Endothelial cell of umbilical vein (primary cell): ENCODE results near the gene TBRG1. TPM values are rescaled to one million over a fixed set of nuclear protein-coding genes. Genes with fewer than 3 reads are reported as not detected.

ENCODE experiments used
- BruUV-seq: library from RNA; stranded (reverse); fragments of 400-500 nt; replicated peaks from 2 replicates; lab custom pipeline; 2021; lab: Mats Ljungman, UMichigan
- CTCF ChIA-PET: fragments of 300-600, 350-600 bp; sonication (Branson Sonifier 250); formaldehyde crosslinking; loops from one replicate; lab custom pipeline; 2021; ENCODE audit warnings: antibody characterized with exemption, inconsistent platforms; lab: Charles Lee
- POLR2A ChIA-PET: fragments of 300-600, 350-600 bp; sonication (Branson Sonifier 250); formaldehyde crosslinking; loops from one replicate; lab custom pipeline; 2021; ENCODE audit warnings: antibody characterized with exemption, inconsistent platforms; lab: Charles Lee
- DNase-seq: peaks from one replicate; pipeline ENCODE4 v3.0.0-alpha.2; 2011; ENCODE audit warnings: low read depth, low spot score
- FAIRE-seq: peaks from 2 replicates; lab custom pipeline; 2011; peaks lifted over from hg19 to GRCh38; lab: Jason Lieb, UNC
- H2AFZ ChIP-seq: 2 replicates; pipeline ENCODE4 v1.6.0; 2012; ENCODE audit warnings: low read depth, low read length, control low read depth, inconsistent platforms
- H3K27ac ChIP-seq: 2 replicates; pipeline ENCODE4 v1.5.1; 2011; ENCODE audit warnings: low read depth, mild to moderate bottlenecking, control low read depth, low read length, moderate library complexity; ENCODE audit not compliant: insufficient read depth
- H3K27me3 ChIP-seq, 2 experiments: 2 replicates each; pipeline versions ENCODE4 v1.6.0 to v1.6.1; 2011; ENCODE audit warnings: low read length in 2 of 2, mixed read lengths in 1 of 2; ENCODE audit not compliant: control insufficient read depth in 2 of 2, insufficient read depth in 2 of 2
- H3K36me3 ChIP-seq, 2 experiments: 2 replicates in 1 of 2; 3 replicates in 1 of 2; pipeline ENCODE4 v1.5.1; 2011; ENCODE audit warnings: low read length in 2 of 2, mild to moderate bottlenecking in 1 of 2, moderate library complexity in 1 of 2; ENCODE audit not compliant: control insufficient read depth in 2 of 2, insufficient read depth in 2 of 2; ENCODE audit errors: extremely low read depth in 1 of 2
- H3K4me1 ChIP-seq: 3 replicates; pipeline ENCODE4 v1.5.1; 2011; ENCODE audit warnings: mild to moderate bottlenecking, low read length; ENCODE audit not compliant: control insufficient read depth, insufficient read depth; ENCODE audit errors: extremely low read depth
- H3K4me2 ChIP-seq: 2 replicates; pipeline ENCODE4 v1.6.1; 2011; ENCODE audit warnings: low read length, control low read depth, mixed read lengths; ENCODE audit not compliant: insufficient read depth
- H3K4me3 ChIP-seq, 3 experiments: fragments of 200-600 bp in 1 of 3; sonication (generic), shearing (Covaris generic) in 1 of 3; replicated peaks in 1 of 3; 2 replicates each; pipeline ENCODE4 v1.5.1; 2011 to 2016; ENCODE audit warnings: control low read depth in 3 of 3, low read length in 3 of 3, mild to moderate bottlenecking in 2 of 3, inconsistent platforms in 1 of 3, low read depth in 1 of 3, moderate library complexity in 1 of 3; ENCODE audit not compliant: insufficient read depth in 1 of 3
- H3K79me2 ChIP-seq: 2 replicates; pipeline ENCODE4 v1.6.0; 2012; ENCODE audit warnings: low read length, inconsistent platforms; ENCODE audit not compliant: control insufficient read depth, insufficient read depth
- H3K9ac ChIP-seq: replicated peaks from 2 replicates; pipeline ENCODE3; 2011; ENCODE audit warnings: low read length, control low read depth; ENCODE audit not compliant: insufficient read depth; ENCODE audit errors: extremely low read depth
- H3K9me1 ChIP-seq: replicated peaks from 3 replicates; pipeline ENCODE4 v1.6.0; 2011; ENCODE audit warnings: mild to moderate bottlenecking, low read length; ENCODE audit not compliant: control insufficient read depth, insufficient read depth; ENCODE audit errors: extremely low read depth
- H3K9me3 ChIP-seq: replicated peaks from 2 replicates; pipeline ENCODE4 v1.5.1; 2012; ENCODE audit warnings: low read length, inconsistent platforms; ENCODE audit not compliant: control insufficient read depth, insufficient read depth
- H4K20me1 ChIP-seq: replicated peaks from 2 replicates; pipeline ENCODE3; 2011; ENCODE audit warnings: mild to moderate bottlenecking, low read length; ENCODE audit not compliant: control insufficient read depth, insufficient read depth; ENCODE audit errors: extremely low read depth
- CTCF ChIP-seq, 2 donors: IDR thresholded peaks; 1 replicate in 1 of 2; 2 replicates in 1 of 2; pipeline ENCODE4 v1.5.1; 2011; ENCODE audit warnings: low read length in 2 of 2, mild to moderate bottlenecking in 2 of 2, moderate library complexity in 2 of 2, control low read depth in 1 of 2, inconsistent platforms in 1 of 2, low read depth in 1 of 2; ENCODE audit not compliant: insufficient read depth in 1 of 2; ENCODE audit errors: extremely low read depth in 1 of 2
- EZH2 ChIP-seq: IDR thresholded peaks from 2 replicates; pipeline ENCODE4 v1.6.1; 2012; ENCODE audit warnings: borderline replicate concordance, low read depth, mild to moderate bottlenecking, moderate library complexity, low read length, inconsistent platforms; ENCODE audit not compliant: severe bottlenecking
- FOS ChIP-seq: IDR thresholded peaks from 2 replicates; pipeline ENCODE4 v1.6.1; 2011; ENCODE audit warnings: mild to moderate bottlenecking, low read length, moderate library complexity, borderline replicate concordance; ENCODE audit not compliant: insufficient read depth
- GATA2 ChIP-seq: IDR thresholded peaks from 2 replicates; pipeline ENCODE4 v1.7.0; 2011; ENCODE audit warnings: low read depth, mild to moderate bottlenecking, moderate library complexity, mixed read lengths, low read length; ENCODE audit not compliant: insufficient read length, insufficient read depth
- JUN ChIP-seq: IDR thresholded peaks from 2 replicates; pipeline ENCODE4 v1.6.1; 2011; ENCODE audit warnings: borderline replicate concordance, low read depth; ENCODE audit not compliant: insufficient read length, insufficient read depth
- MAX ChIP-seq: IDR thresholded peaks from 2 replicates; pipeline ENCODE4 v1.6.1; 2011; ENCODE audit not compliant: insufficient read depth, insufficient read length
- MYC ChIP-seq: IDR thresholded peaks from one replicate; pipeline ENCODE4 v1.6.1; 2011; ENCODE audit warnings: mild to moderate bottlenecking, low read depth, low read length
- POLR2A ChIP-seq: IDR thresholded peaks from 2 replicates; pipeline ENCODE4 v1.6.1; 2012; ENCODE audit warnings: low read depth, mild to moderate bottlenecking, control low read depth, low read length
- POLR2AphosphoS5 ChIP-seq: IDR thresholded peaks from 2 replicates; pipeline ENCODE4 v1.6.1; 2012; ENCODE audit warnings: low read depth, mild to moderate bottlenecking, control low read depth, low read length, moderate library complexity; ENCODE audit not compliant: insufficient read depth
- dilution Hi-C: fragments of 300-500 bp; cut with MboI; formaldehyde crosslinking; loops from one replicate; pipeline ENCODE4 v1.15.0; 2019; ENCODE audit warnings: low sequenced_read_pairs; ENCODE audit not compliant: extremely low pct_ligation_motif_present
- intact Hi-C: fragments of 100-400 bp; cut with micrococcal nuclease; formaldehyde crosslinking; loops from one replicate; pipeline ENCODE4 v1.10.0; 2022
- polyA plus RNA-seq, 4 experiments: library from polyadenylated mRNA; depleted of rRNA in 3 of 4; stranded (reverse) in 3 of 4; unstranded in 1 of 4; fragments of >200 nt; gene quantifications; 2 replicates each; pipeline versions ENCODE4 v1.2.1 to v1.2.3, GENCODE V29; 2011 to 2012; ENCODE audit warnings: missing spikeins in 1 of 4
- total RNA-seq: library from RNA; stranded (reverse); gene quantifications from 2 replicates; pipeline ENCODE4 v1.2.3, GENCODE V29; 2021

TBRG1 gene
- total and polyA plus RNA-seq, 2 donors (not counting 3 experiments of a cell fraction or from before 2014, with no cell fraction given), result 22.4 to 29.6 TPM

- peak overlapping the region; percentile 54 for H3K4me2 ChIP-seq
- H3K9me1 ChIP-seq, result no peaks in the 10 kb centered on the region
- intact Hi-C loops (loop anchor here (5.0 kb wide), 1 partner anchor 1209 kb away; no protein-coding TSS in a partner anchor), dilution Hi-C loops (no loop called here)
- TF ChIP-seq POLR2A (no peak), GATA2 (no peak), MYC (no peak), CTCF (IDR thresholded peaks at IDR 0.05; ENCODE audit: extremely low read depth in 1 of 2, insufficient read depth in 1 of 2, low read depth in 1 of 2, low read length in 2 of 2) (no peak), MAX (no peak), JUN (no peak), EZH2 (no peak), FOS (no peak), POLR2AphosphoS5 (no peak)
- ChIA-PET POLR2A (no interaction called here), CTCF (interaction anchor here (0.8 to 8.9 kb wide), 9 partner anchors 41 to 160 kb away, joined by 3 to 267 read pairs (median 6); partner anchors contain the start of genes ESAM and NRGN)
- H3K79me2 ChIP-seq, result no peaks in the 10 kb centered on the region
- H2AFZ ChIP-seq, result peak overlapping the region; percentile 26
- H3K9me3 ChIP-seq, result no peaks in the 10 kb centered on the region
- H3K9ac ChIP-seq, result no peak overlapping the region
- peak; percentile 83 for DNase-seq
- H4K20me1 ChIP-seq, result no peaks in the 10 kb centered on the region
- no peaks in the 10 kb centered on the region for H3K36me3 ChIP-seq
- no TSS peak for BruUV-seq
- FAIRE-seq, result peak; percentile 76
- H3K4me3 ChIP-seq, result no peak overlapping the region
- peaks cover 26% of the 10 kb centered on the region for H3K4me1 ChIP-seq
- H3K27me3 ChIP-seq, result no peaks in the 10 kb centered on the region
- H3K27ac ChIP-seq, result no peak overlapping the region
Observed at GRCh38 chr11:124676386-124676785, 53.7 kb downstream of the TBRG1 start.
